Measurements from ENCODE around the gene ZNF575. TPM values are rescaled to one million over a fixed set of nuclear protein-coding genes. Genes with fewer than 3 reads are reported as not detected.

ZNF575 gene
- total and polyA plus RNA-seq, 2 experiments from 2014 or later, result 0.10 to 0.65 TPM

DNA sequence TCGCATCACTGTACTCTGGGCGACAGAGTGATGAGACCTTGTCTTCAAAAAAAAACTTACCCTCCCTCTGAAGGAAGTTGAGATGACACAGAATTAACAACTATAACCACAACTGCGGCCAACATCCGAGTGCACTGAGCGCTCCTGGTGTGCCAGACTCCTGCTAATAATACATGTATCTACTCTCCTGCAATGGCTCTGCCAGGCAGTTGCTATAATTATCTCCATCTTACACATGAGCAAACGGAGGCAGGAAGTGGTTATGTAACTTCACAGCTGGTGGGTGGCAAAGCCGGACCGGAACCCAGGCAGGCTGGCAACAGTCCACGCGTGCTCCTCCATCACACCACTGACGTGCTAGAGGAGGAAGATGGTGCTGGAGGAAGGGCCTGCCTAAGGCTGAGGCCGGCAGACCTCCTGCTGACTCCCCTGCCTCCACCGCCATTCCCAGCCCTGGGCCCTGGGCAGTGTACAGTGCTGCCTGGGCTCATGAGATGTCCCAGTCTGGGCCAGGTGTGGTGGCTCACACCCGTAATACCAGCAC is 29.8 kb downstream of the ZNF575 start:
- Histone ChIP-seq H3K4me3 (no peak overlapping the region), H4K20me1 (replicated peaks; ENCODE audit: insufficient read depth) (no peaks in the 10 kb centered on the region; the same call in 1 of the 2 replicates), H3F3A (replicated peaks; ENCODE audit: low read depth) (0 out of 2 replicates have a peak, but pooled peaks cover 5% of the 10 kb centered on the region), H3K4me2 (no peak overlapping the region), H2AFZ (no peak overlapping the region), H3K27ac (ENCODE audit: low read depth) (no peak overlapping the region), H3K36me3 (ENCODE audit: insufficient read depth) (no peaks in the 10 kb centered on the region), H3K27me3 (ENCODE audit: insufficient read depth) (no peaks in the 10 kb centered on the region), H3K9me2 (ENCODE audit: insufficient read depth) (no peaks in the 10 kb centered on the region), H3K79me2 (replicated peaks; ENCODE audit: insufficient read depth) (no peaks in the 10 kb centered on the region), H3K4me1 (ENCODE audit: insufficient read depth) (no peaks in the 10 kb centered on the region)
- Mint-ChIP-seq H3K36me3 (ENCODE audit: low read depth) (peaks cover 23% of the 10 kb centered on the region), H3K9me3 (no peaks in the 10 kb centered on the region), H3K4me3 (no peak overlapping the region), H3K27me3 (ENCODE audit: insufficient read depth, low read depth, poor library complexity) (peaks cover 2% of the 10 kb centered on the region), H3K4me1 (no peaks in the 10 kb centered on the region), H3K27ac (no peak overlapping the region)
- ATAC-seq, result no peak
- no peak for DNase-seq (ENCODE audit: low spot score)
- TF ChIP-seq EZH2phosphoT487 (IDR thresholded peaks at IDR 0.05; ENCODE audit: unreplicated experiment), result no peak
- TF ChIP-seq CTCF (conservative IDR thresholded peaks at IDR 0.05; ENCODE audit: low read depth in 2 of 2), result no peak
- TF ChIP-seq EZH2 (IDR thresholded peaks at IDR 0.05; ENCODE audit: low read depth, unreplicated experiment), result no peak
- no peak for TF ChIP-seq REST (IDR thresholded peaks at IDR 0.05; ENCODE audit: unreplicated experiment)
- no peak for TF ChIP-seq STAT1 (IDR thresholded peaks at IDR 0.05; ENCODE audit: unreplicated experiment)
- TF ChIP-seq NANOG (IDR thresholded peaks at IDR 0.05; ENCODE audit: borderline replicate concordance), result no peak
- TF ChIP-seq JUNB (IDR thresholded peaks at IDR 0.05; ENCODE audit: unreplicated experiment), result no peak
- no peak for TF ChIP-seq ZNF331 (CRISPR knock-in tag; IDR thresholded peaks at IDR 0.05; ENCODE audit: low read depth)
- TF ChIP-seq ZNF462 (CRISPR knock-in tag; IDR thresholded peaks at IDR 0.05), result no peak
- TF ChIP-seq CREB1 (CRISPR knock-in tag; IDR thresholded peaks at IDR 0.05; ENCODE audit: low read depth), result no peak
- no peak for TF ChIP-seq ZNF114 (CRISPR knock-in tag; IDR thresholded peaks at IDR 0.05)
- TF ChIP-seq POLR2AphosphoS5 (IDR thresholded peaks at IDR 0.05; ENCODE audit: low read depth), result no peak

Data from GM23338 (cell line).